Measurements from ENCODE around the gene SERPINA12.
"Not testable (repeated sequence)": the region's sequence is repeated elsewhere in the genome, so short reads cannot be mapped to it uniquely, and the experiment has no call there.

The SERPINA12 gene

DNA sequence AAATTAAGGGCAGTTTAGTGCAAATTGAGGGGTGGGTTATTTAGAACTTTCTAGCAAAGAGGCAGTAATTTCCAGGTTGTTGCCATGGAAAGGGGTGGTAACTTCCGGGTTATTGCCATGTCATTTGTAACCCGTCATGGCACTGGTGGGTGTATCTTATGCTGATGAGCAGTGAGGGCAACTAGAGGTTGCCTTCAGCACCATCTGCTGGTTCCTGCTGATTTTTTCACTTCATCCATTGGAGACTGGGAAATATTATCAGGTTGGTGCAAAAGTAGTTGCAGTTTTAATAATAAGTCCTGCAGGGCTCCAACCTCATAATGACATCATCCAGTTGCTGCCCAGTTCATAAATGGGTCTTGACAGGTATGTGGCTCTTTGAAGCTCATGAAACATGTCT lies 27.6 kb upstream of the SERPINA12 start:
- no peak for DNase-seq

- no peak for DNase-seq
Measured at GRCh38 chr14:94535506-94535905, 26.2 kb upstream of the SERPINA12 start.

DNA sequence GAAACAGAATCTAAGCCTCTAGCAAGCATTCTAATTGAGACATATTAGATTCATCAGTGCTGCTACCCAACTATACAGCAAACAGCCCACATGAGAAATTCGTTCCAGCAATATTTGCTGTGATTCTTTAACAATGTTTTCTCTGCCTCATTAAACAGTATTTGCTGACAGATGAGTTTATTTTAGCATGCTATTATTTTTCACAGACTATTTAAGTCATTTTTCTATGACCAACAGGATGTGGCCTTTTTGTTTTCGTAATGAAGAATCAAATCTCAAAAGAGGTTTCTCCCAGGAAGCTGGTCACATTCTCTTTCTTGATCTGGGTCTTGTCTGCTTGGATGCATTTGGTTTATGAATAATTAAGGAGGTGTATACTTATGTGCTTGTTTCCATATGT lies 23.2 kb upstream of the SERPINA12 start:
- DNase-seq = no peak

DNA sequence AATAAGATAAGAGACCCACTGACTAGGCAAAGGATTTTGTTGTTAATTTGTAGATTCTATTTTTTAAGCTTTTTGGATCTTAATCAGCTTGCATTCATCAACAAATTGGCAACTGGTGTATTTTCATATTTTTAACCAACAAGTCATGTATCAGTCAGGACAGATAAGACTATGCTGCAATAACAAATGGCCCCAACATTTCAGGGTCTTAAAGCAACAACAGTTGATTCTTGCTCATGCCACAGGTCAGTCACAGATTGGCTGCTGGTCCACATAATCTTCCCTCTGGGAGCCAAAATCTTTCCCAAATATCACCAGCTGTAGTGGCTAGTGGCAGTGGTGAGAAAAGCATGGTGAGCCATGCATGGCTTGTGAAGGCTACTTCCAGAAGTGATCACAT lies 21.9 kb upstream of the SERPINA12 start:
- no peak for DNase-seq

DNA sequence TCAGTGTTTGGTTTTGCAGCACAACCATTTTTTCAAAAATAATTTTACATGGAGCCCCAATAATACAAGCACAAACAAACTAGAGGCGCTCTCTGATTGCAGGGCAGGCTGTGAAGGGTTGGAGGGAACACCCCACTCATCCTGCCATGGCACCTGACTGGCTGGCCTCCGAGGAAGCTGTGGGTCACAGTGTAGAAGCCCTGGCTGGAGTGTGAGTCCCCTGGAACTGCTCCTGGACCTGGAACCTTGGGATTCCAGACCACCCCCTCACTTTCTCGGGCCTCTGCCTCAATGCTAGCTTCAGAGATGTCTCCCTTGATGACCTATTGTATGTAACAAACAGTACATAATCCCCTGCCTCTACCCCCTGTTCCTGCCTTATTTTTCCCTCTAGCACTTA lies 14.8 kb upstream of the SERPINA12 start:
- DNase-seq = no peak

DNA sequence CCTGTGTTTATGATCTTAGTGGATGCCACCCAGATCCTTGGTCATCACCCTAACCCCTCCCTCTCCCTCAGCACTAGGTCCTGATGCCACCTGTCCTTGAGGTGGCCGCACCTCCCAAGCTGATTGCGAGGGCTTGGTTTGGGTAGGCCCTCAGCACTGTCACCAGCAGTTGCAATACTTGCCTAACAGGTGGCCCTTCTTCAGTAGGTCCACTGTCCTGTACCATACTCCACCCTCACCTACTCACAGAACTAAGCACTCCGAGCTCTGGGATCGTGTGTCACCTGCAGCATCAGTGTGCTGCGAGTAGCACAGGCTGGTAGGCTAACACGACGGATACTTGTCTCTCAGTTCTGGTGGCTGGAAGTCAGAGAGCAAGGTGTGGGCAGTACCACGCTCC lies 14.0 kb upstream of the SERPINA12 start:
- DNase-seq = no peak

GRCh38 chr14:94522115-94522724 lies 13.0 kb upstream of the SERPINA12 start:
- no peak for DNase-seq

DNA sequence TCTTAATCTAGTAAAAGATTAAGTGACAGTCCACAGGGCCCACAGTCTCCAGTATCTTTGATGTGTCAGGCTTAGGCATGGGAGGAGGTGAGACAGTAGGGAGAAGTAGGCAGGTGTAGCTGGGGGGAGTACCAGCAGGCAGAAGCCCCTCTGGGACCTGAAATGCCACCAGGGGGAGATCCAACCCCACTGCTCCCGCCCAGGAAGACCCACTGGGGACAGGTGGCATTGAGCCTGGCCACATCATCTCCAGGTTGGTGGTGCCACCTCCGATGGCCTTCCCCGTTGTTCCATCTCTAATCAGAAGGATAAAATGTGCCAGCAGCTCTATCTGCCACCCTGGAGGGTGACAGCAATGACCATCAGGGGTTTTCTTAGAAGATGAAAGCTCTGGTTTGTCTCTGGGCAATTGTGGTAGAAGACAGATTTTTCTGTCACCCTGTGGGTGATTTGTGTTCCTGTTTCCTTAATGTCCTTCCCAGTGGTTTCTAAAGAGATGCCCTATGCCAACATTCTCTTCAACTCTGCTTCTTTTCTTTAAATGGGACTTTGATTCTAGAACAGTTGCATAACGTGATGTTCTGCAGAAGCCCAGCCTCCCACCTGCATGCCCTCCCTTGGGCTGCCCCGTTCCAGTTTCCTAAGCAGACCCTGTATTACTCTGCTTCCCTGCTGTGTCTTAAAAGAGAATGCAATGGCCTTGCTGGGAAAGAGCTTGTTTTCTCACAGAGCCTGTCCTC lies 12.3 kb upstream of the SERPINA12 start:
- DNase-seq = no peak

GRCh38 chr14:94517641-94518257 lies 8.5 kb upstream of the SERPINA12 start:
- DNase-seq = no peak

DNA sequence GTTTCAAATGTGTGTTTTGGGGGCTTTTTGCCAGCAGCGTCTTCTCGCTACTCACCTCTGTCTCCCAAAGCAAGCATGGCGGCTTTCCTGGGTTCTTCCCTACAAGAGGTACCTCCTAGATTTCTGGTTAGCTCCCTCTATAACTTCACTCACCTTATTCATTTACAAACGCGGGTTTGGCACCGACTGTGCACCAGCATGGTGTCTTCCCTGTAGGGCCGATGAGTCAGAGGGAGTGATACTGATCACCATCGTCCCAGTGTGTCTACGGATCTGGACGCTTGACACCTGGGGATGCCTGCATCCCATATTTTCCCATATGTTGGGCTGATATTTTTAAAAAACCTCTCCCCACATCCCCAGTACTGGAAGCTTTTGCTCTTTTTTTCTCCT lies 8.0 kb upstream of the SERPINA12 start:
- no peak for DNase-seq

DNA sequence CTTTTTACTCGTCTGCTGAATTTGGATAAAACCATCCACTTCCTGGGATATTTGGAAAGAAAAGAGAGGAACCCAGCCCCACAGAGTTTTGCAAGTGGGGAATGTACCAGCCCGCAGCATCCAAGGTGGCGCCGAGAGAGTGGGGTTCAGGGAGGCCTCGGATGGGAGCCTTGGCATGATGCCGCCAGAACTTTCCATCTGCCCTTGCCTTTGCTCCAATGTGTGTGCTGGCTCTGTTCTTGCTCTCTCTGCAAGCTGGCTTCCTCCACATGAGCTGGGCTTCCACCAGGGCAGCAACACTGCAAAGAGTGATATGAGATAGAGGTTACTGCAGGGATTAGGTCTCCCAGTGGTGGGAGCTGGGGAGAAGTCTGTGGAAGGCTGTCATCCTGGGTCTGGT lies 6.6 kb upstream of the SERPINA12 start:
- DNase-seq = no peak

GRCh38 chr14:94515426-94515825 lies 6.2 kb upstream of the SERPINA12 start:
- no peak for DNase-seq

DNA sequence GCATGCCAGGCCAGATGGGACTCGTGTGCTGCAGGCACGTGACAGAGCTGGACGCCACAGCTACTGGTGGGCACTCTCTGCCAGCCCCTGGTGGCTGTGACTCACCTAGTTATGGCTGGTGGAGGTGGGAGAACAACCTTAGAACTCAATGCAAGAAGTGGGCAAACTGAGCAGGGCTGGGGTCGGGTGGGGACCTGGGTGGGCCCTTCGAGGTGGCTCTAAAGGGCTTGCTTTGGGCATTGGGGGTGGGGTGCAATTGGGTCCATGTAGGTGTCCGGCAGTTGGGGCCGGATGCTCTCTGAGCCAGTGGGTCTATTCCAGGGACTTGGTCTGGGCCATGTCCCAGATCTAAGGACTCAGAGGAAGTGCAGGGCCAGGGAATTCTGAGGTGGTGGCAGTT lies 5.1 kb upstream of the SERPINA12 start:
- no peak for DNase-seq

DNA sequence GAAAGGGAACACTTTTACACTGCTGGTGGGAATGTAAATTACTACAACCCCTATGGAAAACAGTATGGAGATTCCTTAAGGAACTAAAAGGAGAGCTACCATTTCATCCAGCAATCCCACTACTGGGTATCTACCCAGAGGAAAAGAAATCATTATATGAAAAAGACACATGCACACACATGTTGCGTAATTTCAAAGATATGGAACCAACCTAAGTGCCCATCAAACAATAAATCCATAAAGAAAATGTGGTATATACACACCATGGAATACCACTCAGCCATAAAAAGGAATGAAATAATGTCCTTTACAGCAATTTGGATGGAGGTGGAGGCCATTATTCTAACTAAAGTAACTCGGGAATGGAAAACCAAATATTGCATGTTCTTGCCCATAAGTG lies 1.2 kb upstream of the SERPINA12 start:
- DNase-seq = not testable (repeated sequence)

DNA sequence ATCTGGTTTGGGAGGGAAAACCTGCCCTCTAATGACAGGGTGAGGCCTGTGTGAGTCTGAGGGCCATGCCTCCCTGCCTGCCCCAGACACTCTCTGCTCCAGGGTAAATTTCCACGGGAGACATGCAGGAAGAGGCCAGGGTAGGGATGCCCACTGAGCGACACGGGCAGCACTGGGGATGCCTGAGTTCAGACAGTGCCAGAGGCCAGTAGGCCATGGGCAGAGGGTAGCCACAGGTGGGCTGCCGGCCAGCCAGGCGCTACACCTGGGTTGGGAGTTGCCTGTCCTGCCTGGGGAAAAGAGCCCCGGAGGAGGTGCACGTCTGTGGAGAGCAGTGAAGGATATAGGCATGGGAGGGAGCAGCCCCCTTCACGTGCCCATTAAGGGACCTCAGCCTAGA lies 3.6 kb downstream of the SERPINA12 start:
- no peak for DNase-seq

DNA sequence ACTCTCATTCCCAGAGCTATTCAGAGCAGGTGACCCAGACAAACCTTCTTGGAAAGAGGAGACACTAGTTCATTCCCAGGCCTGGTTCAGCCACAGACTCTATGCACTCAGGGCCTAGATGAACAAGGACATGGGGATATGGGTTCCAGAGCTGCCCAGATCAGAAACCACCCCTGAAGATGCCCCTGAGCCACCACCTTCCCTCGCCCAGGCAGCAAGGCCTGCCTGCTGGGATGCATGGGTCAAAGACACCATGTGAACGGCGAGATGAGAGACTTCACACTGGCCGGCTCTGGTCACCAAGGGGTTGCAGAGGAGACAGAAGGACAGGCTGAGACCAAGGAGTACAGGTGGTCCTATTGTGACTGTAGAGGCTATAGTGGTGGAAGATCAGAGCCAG lies 4.1 kb downstream of the SERPINA12 start:
- no peak for DNase-seq

- DNase-seq = no peak
Measured at GRCh38 chr14:94501588-94502516, 7.4 kb downstream of the SERPINA12 start.

DNA sequence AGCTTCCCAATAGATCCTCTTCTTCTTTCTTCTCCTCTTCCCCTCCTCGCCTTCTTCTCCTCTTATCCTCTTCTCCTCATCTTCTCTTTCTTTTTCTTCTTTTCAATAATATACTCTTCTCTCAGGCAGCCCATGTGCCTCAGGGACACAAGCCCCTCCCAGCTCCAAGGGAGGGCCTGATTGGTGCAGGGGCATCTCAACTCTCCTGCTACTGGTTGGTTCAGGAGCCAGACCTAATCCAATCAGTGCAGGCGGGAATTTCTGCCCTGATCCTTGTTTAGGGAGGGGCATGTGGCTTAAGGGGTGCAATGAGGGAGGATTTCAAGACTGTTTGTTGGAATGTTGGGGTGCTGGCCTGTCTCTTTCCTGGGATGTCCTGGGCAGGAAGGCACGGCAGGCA lies 9.0 kb downstream of the SERPINA12 start:
- DNase-seq = no peak

- no peak for DNase-seq
Measured at GRCh38 chr14:94499673-94500072, 9.6 kb downstream of the SERPINA12 start.

DNA sequence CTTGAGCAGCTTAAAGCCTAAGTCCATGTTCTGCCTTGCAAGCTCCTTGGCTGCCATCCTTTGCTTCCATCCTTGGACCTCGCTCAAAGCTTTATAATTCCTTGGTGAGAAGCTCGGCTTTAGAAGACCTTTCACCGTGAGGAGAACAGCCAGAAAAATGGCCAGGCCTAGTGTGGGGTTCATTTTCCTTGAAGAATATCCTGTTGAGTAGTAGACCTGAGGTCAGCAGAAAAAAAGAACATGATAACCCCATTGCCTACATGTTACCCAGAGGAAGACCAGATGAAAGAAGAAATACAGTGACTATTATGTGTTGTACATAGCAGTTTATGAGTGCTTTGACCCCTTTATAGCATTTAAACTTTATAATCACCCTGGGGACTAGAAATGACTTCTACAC lies 11.1 kb downstream of the SERPINA12 start:
- DNase-seq = no peak

- no peak for DNase-seq
Measured at GRCh38 chr14:94494085-94494484, 15.2 kb downstream of the SERPINA12 start.

DNA sequence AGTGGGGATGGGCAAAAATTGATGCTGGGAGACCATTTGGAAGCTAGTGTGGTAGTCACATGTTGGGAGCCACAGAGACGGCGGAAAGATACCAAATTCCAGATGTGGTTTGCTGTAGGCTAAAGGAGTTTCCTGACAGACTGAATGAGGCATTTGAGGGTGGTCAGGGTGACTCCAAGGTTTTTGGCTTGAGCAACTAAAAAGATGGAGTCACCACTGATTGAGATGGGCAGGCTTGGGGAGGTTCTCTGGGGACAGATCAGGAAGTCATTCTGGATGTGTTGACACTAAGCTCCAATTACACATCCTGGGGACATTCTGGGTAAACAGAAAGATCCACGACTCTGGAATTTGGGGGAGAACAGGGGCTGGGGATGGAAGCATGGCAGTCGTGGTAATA lies 17.8 kb downstream of the SERPINA12 start:
- DNase-seq = no peak

DNA sequence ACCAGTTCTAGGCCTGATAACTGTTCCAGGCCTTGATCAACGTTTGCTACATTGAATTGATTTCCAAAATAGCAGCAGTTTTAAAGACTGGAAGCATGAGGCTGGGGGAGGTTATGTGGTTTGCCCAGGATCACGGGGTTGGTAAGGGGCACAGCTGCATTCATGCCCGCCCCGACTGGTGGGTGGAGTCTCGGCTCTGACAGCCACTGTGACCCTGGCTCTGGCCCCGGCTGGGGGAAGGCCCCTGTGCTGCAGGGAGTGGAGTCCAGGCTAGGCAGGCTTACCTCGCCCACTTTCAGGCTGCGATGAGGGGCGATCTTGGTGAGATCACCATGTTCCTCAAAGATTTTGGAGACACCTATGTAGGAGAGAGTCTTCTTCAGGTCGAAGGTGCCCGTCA lies 19.9 kb downstream of the SERPINA12 start:
- no peak for DNase-seq

Measured in NCI-H1417 treated with DMSO at 0.1 percent for 48 hours (cell line).